IPS-20b (cell line): ENCODE data around the gene KIF5B.
"Not testable (repeated sequence)": the region's sequence is repeated elsewhere in the genome, so short reads cannot be mapped to it uniquely, and the experiment has no call there.

ENCODE experiments used
- H3K27ac ChIP-seq: one replicate; pipeline ENCODE4 v1.5.1; 2013; ENCODE audit warnings: low read length
- H3K27me3 ChIP-seq: 2 replicates; pipeline ENCODE4 v1.6.1; 2013; ENCODE audit warnings: mild to moderate bottlenecking, low read length, inconsistent platforms; ENCODE audit not compliant: insufficient read depth
- H3K36me3 ChIP-seq: 2 replicates; pipeline ENCODE4 v1.6.1; 2013; ENCODE audit warnings: low read depth, mild to moderate bottlenecking, inconsistent platforms, low read length, moderate library complexity; ENCODE audit not compliant: insufficient read depth
- H3K4me1 ChIP-seq: 2 replicates; pipeline ENCODE4 v1.6.1; 2013; ENCODE audit warnings: mild to moderate bottlenecking, control low read depth, inconsistent platforms, low read length, moderate library complexity; ENCODE audit not compliant: insufficient read depth
- H3K4me3 ChIP-seq: 2 replicates; pipeline ENCODE4 v1.5.1; 2013; ENCODE audit warnings: mild to moderate bottlenecking, low read length, inconsistent platforms
- H3K9ac ChIP-seq: 2 replicates; pipeline ENCODE4 v1.6.1; 2013; ENCODE audit warnings: low read depth, mild to moderate bottlenecking, inconsistent platforms, low read length, moderate library complexity
- H3K9me3 ChIP-seq: 2 replicates; pipeline ENCODE4 v1.6.1; 2013; ENCODE audit warnings: mild to moderate bottlenecking, low read depth, low read length, inconsistent platforms; ENCODE audit not compliant: insufficient read depth

KIF5B gene

GRCh38 chr10:32056136-32057035, at the start of gene KIF5B:
KIF5B (minus strand) TSS chr10:32056425; CDS start chr10:32055973, 452 bp downstream.
- Histone ChIP-seq H3K4me3 (peak within 1 kb of the TSS; percentile 87), H3K27ac (peak within 1 kb of the TSS; percentile 89), H3K36me3 (no peaks in the 10 kb centered on the region), H3K9ac (peak within 1 kb of the TSS; percentile 94), H3K9me3 (no peaks in the 10 kb centered on the region), H3K4me1 (peaks cover 12% of the 10 kb centered on the region; the same call in 1 of the 2 replicates), H3K27me3 (no peaks in the 10 kb centered on the region)

DNA sequence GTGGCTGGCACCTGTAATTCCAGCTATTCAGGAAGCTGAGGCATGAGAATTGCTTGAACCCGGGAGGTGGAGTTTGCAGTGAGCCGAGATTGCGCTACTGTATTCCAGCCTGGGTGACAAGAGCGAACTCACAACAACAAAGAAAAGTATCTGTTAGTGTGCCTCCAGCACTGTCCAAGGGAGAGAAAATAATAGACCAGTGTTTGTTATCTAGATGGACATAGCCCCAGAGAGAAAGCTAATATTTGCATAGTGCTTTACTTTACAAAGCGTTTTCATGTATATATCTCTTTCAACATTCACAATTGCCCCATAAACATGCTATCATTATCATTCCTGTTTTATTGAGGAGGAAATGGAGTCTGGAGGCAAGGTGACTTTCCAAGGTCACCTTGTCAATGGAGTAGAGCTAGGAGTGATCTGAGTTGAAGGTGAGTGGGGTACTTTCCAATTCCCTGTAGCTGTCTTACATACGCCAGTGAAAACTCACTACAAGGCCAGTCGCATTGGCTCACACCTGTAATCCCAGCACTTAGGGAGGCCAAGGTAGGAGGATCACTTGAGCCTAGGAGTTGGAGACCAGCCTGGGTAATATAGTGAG, 49.7 kb upstream of the KIF5B start:
- no peaks in the 10 kb centered on the region for H3K4me1 ChIP-seq
- no peaks in the 10 kb centered on the region for H3K9me3 ChIP-seq
- no peaks in the 10 kb centered on the region for H3K36me3 ChIP-seq
- H3K27me3 ChIP-seq = no peaks in the 10 kb centered on the region
- no peak overlapping the region for H3K27ac ChIP-seq
- no peak overlapping the region for H3K4me3 ChIP-seq
- no peak overlapping the region for H3K9ac ChIP-seq

DNA sequence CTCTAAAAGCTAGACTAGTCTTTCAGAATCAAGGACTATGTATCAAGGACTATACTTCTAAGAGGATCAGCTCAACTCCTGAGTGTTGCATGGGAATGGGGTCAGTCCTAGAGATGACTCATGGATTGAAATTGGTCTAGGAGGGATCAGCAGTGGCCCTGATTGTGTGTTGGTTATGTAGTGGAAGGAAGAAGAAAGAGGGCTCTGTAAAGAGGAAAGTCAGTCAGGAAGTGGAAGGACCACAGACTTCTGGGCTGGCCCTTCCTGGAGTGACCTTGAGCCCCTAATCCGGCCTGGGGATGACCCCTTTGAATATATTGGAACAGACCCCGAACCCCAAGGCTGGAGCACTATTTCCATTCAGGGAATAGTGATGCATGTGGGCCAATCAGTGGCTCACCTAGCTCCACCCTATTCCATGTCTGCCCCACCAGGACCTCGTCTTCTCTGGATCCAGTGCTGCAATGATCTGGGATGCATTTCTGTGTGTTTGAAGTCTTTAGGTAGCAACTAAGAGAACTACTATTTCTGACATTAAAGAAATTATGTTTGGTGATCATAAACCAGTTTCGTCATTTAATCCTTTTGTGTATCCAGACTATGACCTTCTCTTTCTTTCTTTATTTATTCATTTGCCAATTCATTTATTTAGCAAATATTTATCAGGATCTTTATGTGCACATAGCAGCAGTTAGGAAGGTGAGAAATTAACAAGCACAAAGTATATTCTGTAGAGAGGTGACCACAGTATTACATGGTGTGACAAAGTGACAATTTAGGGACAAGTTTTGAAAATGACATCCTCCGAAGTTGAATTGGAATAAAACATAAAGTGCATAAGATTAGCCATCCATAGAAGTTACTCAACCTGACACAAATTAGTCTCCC, 48.6 kb upstream of the KIF5B start:
- H3K9ac ChIP-seq = no peak overlapping the region
- H3K4me3 ChIP-seq = no peak overlapping the region
- no peaks in the 10 kb centered on the region for H3K4me1 ChIP-seq
- H3K9me3 ChIP-seq = no peaks in the 10 kb centered on the region
- no peaks in the 10 kb centered on the region for H3K27me3 ChIP-seq
- no peak overlapping the region for H3K27ac ChIP-seq
- H3K36me3 ChIP-seq = no peaks in the 10 kb centered on the region

GRCh38 chr10:32104181-32104580, 48.0 kb upstream of the KIF5B start:
- H3K36me3 ChIP-seq = no peaks in the 10 kb centered on the region
- no peak overlapping the region for H3K4me3 ChIP-seq
- H3K27me3 ChIP-seq = no peaks in the 10 kb centered on the region
- H3K9ac ChIP-seq = no peak overlapping the region
- H3K4me1 ChIP-seq = no peaks in the 10 kb centered on the region
- H3K27ac ChIP-seq = no peak overlapping the region
- no peaks in the 10 kb centered on the region for H3K9me3 ChIP-seq

- Histone ChIP-seq H3K27ac (no peak overlapping the region), H3K4me3 (no peak overlapping the region), H3K36me3 (no peaks in the 10 kb centered on the region), H3K9me3 (no peaks in the 10 kb centered on the region), H3K9ac (no peak overlapping the region), H3K27me3 (no peaks in the 10 kb centered on the region), H3K4me1 (no peaks in the 10 kb centered on the region)
Measured at GRCh38 chr10:32103721-32104120, 47.5 kb upstream of the KIF5B start.

GRCh38 chr10:32098566-32099259, 42.5 kb upstream of the KIF5B start:
- H3K4me3 ChIP-seq, H3K27me3 ChIP-seq, H3K9me3 ChIP-seq, H3K9ac ChIP-seq, H3K4me1 ChIP-seq, H3K27ac ChIP-seq, H3K36me3 ChIP-seq: not testable (repeated sequence)

DNA sequence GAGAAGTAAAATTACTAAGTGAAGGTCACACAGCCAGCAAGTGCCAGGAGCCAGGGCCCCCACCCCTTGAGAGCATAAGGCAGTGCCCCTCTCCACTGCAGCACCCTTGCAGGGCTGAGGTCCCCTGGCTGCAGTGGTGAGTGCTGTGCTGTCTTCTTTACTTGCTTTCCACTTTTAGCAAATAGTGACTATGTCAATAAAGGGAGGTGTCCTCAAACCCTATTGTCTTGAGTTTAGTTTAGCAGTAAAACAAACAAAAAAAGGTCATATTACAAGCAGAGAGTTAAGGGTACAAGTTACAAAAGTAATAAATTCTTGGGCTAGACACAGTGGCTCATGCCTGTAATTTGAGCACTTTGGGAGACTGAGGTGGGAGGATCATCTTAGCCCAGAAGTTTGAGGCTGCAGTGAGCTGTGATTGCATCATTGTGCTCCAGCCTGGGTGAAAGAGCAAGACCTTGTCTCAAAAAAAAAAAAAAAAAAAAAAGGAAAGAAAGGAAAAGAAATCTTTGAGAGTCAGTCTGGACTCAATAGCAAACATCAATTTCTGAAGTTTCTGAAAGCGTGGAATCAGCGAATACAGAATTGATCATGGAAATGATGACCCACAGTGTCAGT, 39.0 kb upstream of the KIF5B start:
- H3K4me1 ChIP-seq = no peaks in the 10 kb centered on the region
- H3K4me3 ChIP-seq = no peak overlapping the region
- H3K9ac ChIP-seq = no peak overlapping the region
- no peaks in the 10 kb centered on the region for H3K36me3 ChIP-seq
- no peaks in the 10 kb centered on the region for H3K9me3 ChIP-seq
- H3K27me3 ChIP-seq = no peaks in the 10 kb centered on the region
- no peak overlapping the region for H3K27ac ChIP-seq

- H3K9ac ChIP-seq = no peak overlapping the region
- H3K27ac ChIP-seq = no peak overlapping the region
- no peaks in the 10 kb centered on the region for H3K27me3 ChIP-seq
- H3K4me1 ChIP-seq = no peaks in the 10 kb centered on the region
- no peaks in the 10 kb centered on the region for H3K36me3 ChIP-seq
- H3K9me3 ChIP-seq = no peaks in the 10 kb centered on the region
- no peak overlapping the region for H3K4me3 ChIP-seq
Measured at GRCh38 chr10:32093650-32094049, 37.4 kb upstream of the KIF5B start.

- H3K9ac ChIP-seq = no peak overlapping the region
- H3K9me3 ChIP-seq = no peaks in the 10 kb centered on the region
- no peaks in the 10 kb centered on the region for H3K27me3 ChIP-seq
- no peaks in the 10 kb centered on the region for H3K4me1 ChIP-seq
- no peaks in the 10 kb centered on the region for H3K36me3 ChIP-seq
- no peak overlapping the region for H3K27ac ChIP-seq
- H3K4me3 ChIP-seq = no peak overlapping the region
Measured at GRCh38 chr10:32091046-32091445, 34.8 kb upstream of the KIF5B start.

- H3K4me1 ChIP-seq = peaks cover 5% of the 10 kb centered on the region; the same call in 1 of the 2 replicates
- H3K4me3 ChIP-seq = no peak overlapping the region
- H3K9me3 ChIP-seq = no peaks in the 10 kb centered on the region
- H3K36me3 ChIP-seq = no peaks in the 10 kb centered on the region
- no peak overlapping the region for H3K27ac ChIP-seq
- no peaks in the 10 kb centered on the region for H3K27me3 ChIP-seq
- H3K9ac ChIP-seq = no peak overlapping the region
Measured at GRCh38 chr10:32084185-32084851, 28.1 kb upstream of the KIF5B start.
